HEK293T (cell line): ENCODE data around the gene C20orf202.

Experiments used
- ARNT ChIP-seq: fragments of 450-650 bp; IDR thresholded peaks from 2 replicates; pipeline ENCODE4 v1.6.1; 2017; ENCODE audit warnings: mild to moderate bottlenecking
- BHLHE40 ChIP-seq: fragments of 450-650 bp; IDR thresholded peaks from 2 replicates; pipeline ENCODE4 v1.6.1; 2016; ENCODE audit warnings: mild to moderate bottlenecking, moderate library complexity, borderline replicate concordance
- ELF4 ChIP-seq: fragments of 450-650 bp; IDR thresholded peaks from 2 replicates; pipeline ENCODE4 v1.6.1; 2017; ENCODE audit warnings: antibody characterized with exemption
- FOXK2 ChIP-seq: fragments of 450-650 bp; IDR thresholded peaks from 2 replicates; pipeline ENCODE4 v1.6.1; 2016; ENCODE audit warnings: mild to moderate bottlenecking
- L3MBTL2 ChIP-seq: fragments of 450-650 bp; conservative IDR thresholded peaks from 2 replicates; pipeline ENCODE4 v1.6.1; 2016; ENCODE audit warnings: mild to moderate bottlenecking
- LEF1 ChIP-seq: fragments of 450-650 bp; IDR thresholded peaks from 2 replicates; pipeline ENCODE4 v1.6.1; 2017; ENCODE audit warnings: mild to moderate bottlenecking, borderline replicate concordance
- SP1 ChIP-seq: fragments of 450-650 bp; IDR thresholded peaks from 2 replicates; pipeline ENCODE4 v1.6.1; 2017
- SUZ12 ChIP-seq: fragments of 450-650 bp; IDR thresholded peaks from 2 replicates; pipeline ENCODE4 v1.6.1; 2016; ENCODE audit warnings: mild to moderate bottlenecking

DNA sequence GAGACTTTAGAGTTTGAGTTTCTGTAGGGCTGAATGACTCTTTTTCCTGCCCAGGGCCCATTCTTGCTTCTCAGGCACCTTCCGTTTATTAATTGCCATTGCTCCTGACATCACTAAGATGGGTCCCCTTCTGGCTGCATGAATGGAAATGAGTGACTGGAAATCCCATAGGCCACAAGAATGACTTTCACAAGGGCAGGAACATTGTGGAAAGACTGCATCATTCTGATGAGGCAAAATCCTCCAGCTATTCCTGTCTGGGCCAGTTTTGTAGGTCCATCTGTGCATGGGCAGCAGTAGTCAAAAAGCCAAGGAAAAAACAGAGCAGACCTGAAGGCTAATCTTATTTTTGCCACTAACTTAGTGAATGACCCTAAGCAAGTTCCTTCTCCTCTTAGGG lies 37.7 kb upstream of the C20orf202 start:
- no peak for TF ChIP-seq LEF1
- no peak for TF ChIP-seq FOXK2
- no peak for TF ChIP-seq ELF4
- TF ChIP-seq SP1, result no peak
- no peak for TF ChIP-seq L3MBTL2
- no peak for TF ChIP-seq ARNT
- no peak for TF ChIP-seq SUZ12
- TF ChIP-seq BHLHE40, result no peak
